Natural killer cell treated with Interleukin-12 subunit alpha and Interleukin-12 subunit beta and Interleukin-15 and Interleukin-18, amount 100 ng/mL, for 72 hours (primary cell): ENCODE measurements around the gene UGT2B17. TPM values are rescaled to one million over a fixed set of nuclear protein-coding genes. Genes with fewer than 3 reads are reported as not detected.
"Not testable (repeated sequence)": the region's sequence is repeated elsewhere in the genome, so short reads cannot be mapped to it uniquely, and the experiment has no call there.

Experiments
- ATAC-seq, 2 donors: fragments of 150-1000 bp; cut with Tn5 transposase in 1 of 2; sonication (Bioruptor Pico), chemical (Tn5 transposase) in 1 of 2; 2 replicates each; pipeline ENCODE4 v1.10.0; 2021
- DNase-seq: peaks from one replicate; pipeline ENCODE4 v3.0.0; 2022; ENCODE audit warnings: low spot score
- H3K27ac Mint-ChIP-seq, 2 donors: 1 replicate in 1 of 2; 2 replicates in 1 of 2; pipeline ENCODE4 v1.8.0; 2022; ENCODE audit warnings: mixed read lengths in 2 of 2, mild to moderate bottlenecking in 1 of 2, moderate library complexity in 1 of 2
- H3K27me3 Mint-ChIP-seq, 2 donors: 1 replicate in 1 of 2; 2 replicates in 1 of 2; pipeline ENCODE4 v1.8.0; 2022; ENCODE audit warnings: mixed read lengths in 2 of 2
- H3K36me3 Mint-ChIP-seq: one replicate; pipeline ENCODE4 v1.8.0; 2022; ENCODE audit warnings: mixed read lengths
- H3K4me1 Mint-ChIP-seq, 2 donors: 1 replicate in 1 of 2; 2 replicates in 1 of 2; pipeline ENCODE4 v1.8.0; 2022; ENCODE audit warnings: low read depth in 2 of 2, mixed read lengths in 2 of 2, mild to moderate bottlenecking in 1 of 2
- H3K4me3 Mint-ChIP-seq: one replicate; pipeline ENCODE4 v1.8.0; 2022; ENCODE audit warnings: mixed read lengths
- H3K9me3 Mint-ChIP-seq: 2 replicates; pipeline ENCODE4 v1.8.0; 2022; ENCODE audit warnings: mixed read lengths
- total RNA-seq, 2 donors: library from RNA; stranded (reverse); gene quantifications; one replicate each; pipeline ENCODE4 v1.2.3, GENCODE V29; 2022

Gene UGT2B17
- total RNA-seq, 2 donors from 2014 or later: not detected

GRCh38 chr4:68581383-68582338 is 5.5 kb upstream of the UGT2B17 start:
- H3K36me3 Mint-ChIP-seq: peaks cover 5% of the 10 kb centered on the region
- no peaks in the 10 kb centered on the region for H3K27me3 Mint-ChIP-seq
- H3K27ac Mint-ChIP-seq: no peak overlapping the region
- H3K4me3 Mint-ChIP-seq: no peak overlapping the region
- H3K4me1 Mint-ChIP-seq: no peaks in the 10 kb centered on the region
- DNase-seq (no peak), ATAC-seq (no peak)
- H3K9me3 Mint-ChIP-seq: peaks cover 39% of the 10 kb centered on the region

- no peaks in the 10 kb centered on the region for H3K27me3 Mint-ChIP-seq
- no peak overlapping the region for H3K4me3 Mint-ChIP-seq
- H3K9me3 Mint-ChIP-seq: peaks cover 30% of the 10 kb centered on the region
Measured at GRCh38 chr4:68577590-68577989, 1.5 kb upstream of the UGT2B17 start.

GRCh38 chr4:68575636-68576035 is 486 bp downstream of the UGT2B17 start:
- DNase-seq, H3K27me3 Mint-ChIP-seq, H3K27ac Mint-ChIP-seq, H3K4me3 Mint-ChIP-seq, H3K4me1 Mint-ChIP-seq, ATAC-seq, H3K36me3 Mint-ChIP-seq: not testable (repeated sequence)
- peaks cover 21% of the 10 kb centered on the region for H3K9me3 Mint-ChIP-seq

More at GRCh38 chr4:68577590-68577989, 1.5 kb upstream of the UGT2B17 start:
- ATAC-seq: no peak
- no peaks in the 10 kb centered on the region for H3K4me1 Mint-ChIP-seq
- DNase-seq: no peak
- peaks cover 5% of the 10 kb centered on the region for H3K36me3 Mint-ChIP-seq
- H3K27ac Mint-ChIP-seq: no peak overlapping the region

- Mint-ChIP-seq H3K4me1 (no peaks in the 10 kb centered on the region), H3K36me3 (no peaks in the 10 kb centered on the region), H3K27me3 (no peaks in the 10 kb centered on the region), H3K9me3 (peaks cover 15% of the 10 kb centered on the region), H3K27ac (no peak overlapping the region), H3K4me3 (no peak overlapping the region)
- ATAC-seq (no peak), DNase-seq (no peak)
Measured at GRCh38 chr4:68575081-68575480, 1.0 kb downstream of the UGT2B17 start.

GRCh38 chr4:68572653-68573170 is 3.4 kb downstream of the UGT2B17 start:
- Mint-ChIP-seq H3K27ac (no peak overlapping the region), H3K27me3 (no peaks in the 10 kb centered on the region), H3K4me3 (no peak overlapping the region), H3K4me1 (no peaks in the 10 kb centered on the region), H3K36me3 (no peaks in the 10 kb centered on the region), H3K9me3 (peaks cover 6% of the 10 kb centered on the region)
- ATAC-seq (no peak), DNase-seq (no peak)

- Mint-ChIP-seq H3K4me1 (no peaks in the 10 kb centered on the region), H3K36me3 (no peaks in the 10 kb centered on the region), H3K4me3 (no peak overlapping the region), H3K27ac (no peak overlapping the region), H3K9me3 (no peaks in the 10 kb centered on the region), H3K27me3 (no peaks in the 10 kb centered on the region)
- no peak for ATAC-seq
- no peak for DNase-seq
Measured at GRCh38 chr4:68570122-68570507, 6.0 kb downstream of the UGT2B17 start.

- Mint-ChIP-seq H3K4me3 (no peak overlapping the region), H3K4me1 (no peaks in the 10 kb centered on the region), H3K27ac (no peak overlapping the region), H3K9me3 (no peaks in the 10 kb centered on the region), H3K36me3 (no peaks in the 10 kb centered on the region), H3K27me3 (no peaks in the 10 kb centered on the region)
- no peak for DNase-seq
- no peak for ATAC-seq
Measured at GRCh38 chr4:68569466-68570121, 6.5 kb downstream of the UGT2B17 start.

GRCh38 chr4:68569036-68569435 is 7.1 kb downstream of the UGT2B17 start:
- not testable (repeated sequence) for DNase-seq, H3K4me1 Mint-ChIP-seq, H3K4me3 Mint-ChIP-seq, H3K36me3 Mint-ChIP-seq, H3K9me3 Mint-ChIP-seq, H3K27ac Mint-ChIP-seq, ATAC-seq, H3K27me3 Mint-ChIP-seq

- not testable (repeated sequence) for ATAC-seq, H3K9me3 Mint-ChIP-seq, H3K4me1 Mint-ChIP-seq, H3K27ac Mint-ChIP-seq, H3K27me3 Mint-ChIP-seq, DNase-seq, H3K4me3 Mint-ChIP-seq, H3K36me3 Mint-ChIP-seq
Measured at GRCh38 chr4:68568535-68568934, 7.6 kb downstream of the UGT2B17 start.

- DNase-seq, H3K27ac Mint-ChIP-seq, ATAC-seq, H3K27me3 Mint-ChIP-seq, H3K4me3 Mint-ChIP-seq, H3K36me3 Mint-ChIP-seq, H3K4me1 Mint-ChIP-seq, H3K9me3 Mint-ChIP-seq: not testable (repeated sequence)
Measured at GRCh38 chr4:68566364-68566763, 9.8 kb downstream of the UGT2B17 start.

GRCh38 chr4:68565082-68565481 is 11.0 kb downstream of the UGT2B17 start:
- not testable (repeated sequence) for DNase-seq, H3K27me3 Mint-ChIP-seq, ATAC-seq, H3K4me3 Mint-ChIP-seq, H3K4me1 Mint-ChIP-seq, H3K27ac Mint-ChIP-seq, H3K9me3 Mint-ChIP-seq, H3K36me3 Mint-ChIP-seq

- not testable (repeated sequence) for H3K4me1 Mint-ChIP-seq, H3K27ac Mint-ChIP-seq
Measured at GRCh38 chr4:68560364-68561070, 15.6 kb downstream of the UGT2B17 start.

GRCh38 chr4:68553830-68554229 is 22.3 kb downstream of the UGT2B17 start:
- H3K27ac Mint-ChIP-seq, H3K36me3 Mint-ChIP-seq, H3K27me3 Mint-ChIP-seq, ATAC-seq, H3K4me1 Mint-ChIP-seq, H3K9me3 Mint-ChIP-seq, H3K4me3 Mint-ChIP-seq, DNase-seq: not testable (repeated sequence)

More at GRCh38 chr4:68560364-68561070, 15.6 kb downstream of the UGT2B17 start:
- not testable (repeated sequence) for DNase-seq, H3K36me3 Mint-ChIP-seq, H3K27me3 Mint-ChIP-seq, H3K4me3 Mint-ChIP-seq, H3K9me3 Mint-ChIP-seq, ATAC-seq
